Endothelial cell of umbilical vein (primary cell): ENCODE measurements around the gene CCT2. TPM values are rescaled to one million over a fixed set of nuclear protein-coding genes. Genes with fewer than 3 reads are reported as not detected.

Experiments used
- BruUV-seq: library from RNA; stranded (reverse); fragments of 400-500 nt; replicated peaks from 2 replicates; lab custom pipeline; 2021; lab: Mats Ljungman, UMichigan
- CTCF ChIA-PET: fragments of 300-600, 350-600 bp; sonication (Branson Sonifier 250); formaldehyde crosslinking; loops from one replicate; lab custom pipeline; 2021; ENCODE audit warnings: antibody characterized with exemption, inconsistent platforms; lab: Charles Lee
- POLR2A ChIA-PET: fragments of 300-600, 350-600 bp; sonication (Branson Sonifier 250); formaldehyde crosslinking; loops from one replicate; lab custom pipeline; 2021; ENCODE audit warnings: antibody characterized with exemption, inconsistent platforms; lab: Charles Lee
- DNase-seq: peaks from one replicate; pipeline ENCODE4 v3.0.0-alpha.2; 2011; ENCODE audit warnings: low read depth, low spot score
- FAIRE-seq: peaks from 2 replicates; lab custom pipeline; 2011; peaks lifted over from hg19 to GRCh38; lab: Jason Lieb, UNC
- H2AFZ ChIP-seq: 2 replicates; pipeline ENCODE4 v1.6.0; 2012; ENCODE audit warnings: low read depth, low read length, control low read depth, inconsistent platforms
- H3K27ac ChIP-seq: 2 replicates; pipeline ENCODE4 v1.5.1; 2011; ENCODE audit warnings: low read depth, mild to moderate bottlenecking, control low read depth, low read length, moderate library complexity; ENCODE audit not compliant: insufficient read depth
- H3K27me3 ChIP-seq, 2 experiments: 2 replicates each; pipeline versions ENCODE4 v1.6.0 to v1.6.1; 2011; ENCODE audit warnings: low read length in 2 of 2, mixed read lengths in 1 of 2; ENCODE audit not compliant: control insufficient read depth in 2 of 2, insufficient read depth in 2 of 2
- H3K36me3 ChIP-seq, 2 experiments: 2 replicates in 1 of 2; 3 replicates in 1 of 2; pipeline ENCODE4 v1.5.1; 2011; ENCODE audit warnings: low read length in 2 of 2, mild to moderate bottlenecking in 1 of 2, moderate library complexity in 1 of 2; ENCODE audit not compliant: control insufficient read depth in 2 of 2, insufficient read depth in 2 of 2; ENCODE audit errors: extremely low read depth in 1 of 2
- H3K4me1 ChIP-seq: 3 replicates; pipeline ENCODE4 v1.5.1; 2011; ENCODE audit warnings: mild to moderate bottlenecking, low read length; ENCODE audit not compliant: control insufficient read depth, insufficient read depth; ENCODE audit errors: extremely low read depth
- H3K4me2 ChIP-seq: 2 replicates; pipeline ENCODE4 v1.6.1; 2011; ENCODE audit warnings: low read length, control low read depth, mixed read lengths; ENCODE audit not compliant: insufficient read depth
- H3K4me3 ChIP-seq, 3 experiments: fragments of 200-600 bp in 1 of 3; sonication (generic), shearing (Covaris generic) in 1 of 3; replicated peaks in 1 of 3; 2 replicates each; pipeline ENCODE4 v1.5.1; 2011 to 2016; ENCODE audit warnings: control low read depth in 3 of 3, low read length in 3 of 3, mild to moderate bottlenecking in 2 of 3, inconsistent platforms in 1 of 3, low read depth in 1 of 3, moderate library complexity in 1 of 3; ENCODE audit not compliant: insufficient read depth in 1 of 3
- H3K79me2 ChIP-seq: 2 replicates; pipeline ENCODE4 v1.6.0; 2012; ENCODE audit warnings: low read length, inconsistent platforms; ENCODE audit not compliant: control insufficient read depth, insufficient read depth
- H3K9ac ChIP-seq: replicated peaks from 2 replicates; pipeline ENCODE3; 2011; ENCODE audit warnings: low read length, control low read depth; ENCODE audit not compliant: insufficient read depth; ENCODE audit errors: extremely low read depth
- H3K9me1 ChIP-seq: replicated peaks from 3 replicates; pipeline ENCODE4 v1.6.0; 2011; ENCODE audit warnings: mild to moderate bottlenecking, low read length; ENCODE audit not compliant: control insufficient read depth, insufficient read depth; ENCODE audit errors: extremely low read depth
- H3K9me3 ChIP-seq: replicated peaks from 2 replicates; pipeline ENCODE4 v1.5.1; 2012; ENCODE audit warnings: low read length, inconsistent platforms; ENCODE audit not compliant: control insufficient read depth, insufficient read depth
- H4K20me1 ChIP-seq: replicated peaks from 2 replicates; pipeline ENCODE3; 2011; ENCODE audit warnings: mild to moderate bottlenecking, low read length; ENCODE audit not compliant: control insufficient read depth, insufficient read depth; ENCODE audit errors: extremely low read depth
- CTCF ChIP-seq, 2 donors: IDR thresholded peaks; 1 replicate in 1 of 2; 2 replicates in 1 of 2; pipeline ENCODE4 v1.5.1; 2011; ENCODE audit warnings: low read length in 2 of 2, mild to moderate bottlenecking in 2 of 2, moderate library complexity in 2 of 2, control low read depth in 1 of 2, inconsistent platforms in 1 of 2, low read depth in 1 of 2; ENCODE audit not compliant: insufficient read depth in 1 of 2; ENCODE audit errors: extremely low read depth in 1 of 2
- FOS ChIP-seq: IDR thresholded peaks from 2 replicates; pipeline ENCODE4 v1.6.1; 2011; ENCODE audit warnings: mild to moderate bottlenecking, low read length, moderate library complexity, borderline replicate concordance; ENCODE audit not compliant: insufficient read depth
- JUN ChIP-seq: IDR thresholded peaks from 2 replicates; pipeline ENCODE4 v1.6.1; 2011; ENCODE audit warnings: borderline replicate concordance, low read depth; ENCODE audit not compliant: insufficient read length, insufficient read depth
- POLR2A ChIP-seq: IDR thresholded peaks from 2 replicates; pipeline ENCODE4 v1.6.1; 2012; ENCODE audit warnings: low read depth, mild to moderate bottlenecking, control low read depth, low read length
- POLR2AphosphoS5 ChIP-seq: IDR thresholded peaks from 2 replicates; pipeline ENCODE4 v1.6.1; 2012; ENCODE audit warnings: low read depth, mild to moderate bottlenecking, control low read depth, low read length, moderate library complexity; ENCODE audit not compliant: insufficient read depth
- dilution Hi-C: fragments of 300-500 bp; cut with MboI; formaldehyde crosslinking; loops from one replicate; pipeline ENCODE4 v1.15.0; 2019; ENCODE audit warnings: low sequenced_read_pairs; ENCODE audit not compliant: extremely low pct_ligation_motif_present
- intact Hi-C: fragments of 100-400 bp; cut with micrococcal nuclease; formaldehyde crosslinking; loops from one replicate; pipeline ENCODE4 v1.10.0; 2022
- polyA plus RNA-seq, 4 experiments: library from polyadenylated mRNA; depleted of rRNA in 3 of 4; stranded (reverse) in 3 of 4; unstranded in 1 of 4; fragments of >200 nt; gene quantifications; 2 replicates each; pipeline versions ENCODE4 v1.2.1 to v1.2.3, GENCODE V29; 2011 to 2012; ENCODE audit warnings: missing spikeins in 1 of 4
- total RNA-seq: library from RNA; stranded (reverse); gene quantifications from 2 replicates; pipeline ENCODE4 v1.2.3, GENCODE V29; 2021

Gene CCT2
- total and polyA plus RNA-seq, 2 donors (not counting 3 experiments of a cell fraction or from before 2014, with no cell fraction given) = 138 to 245 TPM

- H3K9ac ChIP-seq = no peak overlapping the region
- H3K27ac ChIP-seq = no peak overlapping the region
- ChIA-PET POLR2A (interaction anchor here (0.5 kb wide), 1 partner anchor 9 kb away, joined by 5 read pairs; no protein-coding TSS in a partner anchor), CTCF (interaction anchor here (0.9 kb wide), 1 partner anchor 212 kb away, joined by 3 read pairs; no protein-coding TSS in a partner anchor)
- no TSS peak for BruUV-seq
- H3K36me3 ChIP-seq = peaks cover 18 to 39% of the 10 kb centered on the region in 2 experiments
- no peaks in the 10 kb centered on the region for H3K79me2 ChIP-seq
- H4K20me1 ChIP-seq = no peaks in the 10 kb centered on the region
- H3K9me1 ChIP-seq = no peaks in the 10 kb centered on the region
- intact Hi-C loops (no loop called here), dilution Hi-C loops (no loop called here)
- FAIRE-seq (no peak), DNase-seq (no peak)
- H3K4me2 ChIP-seq = no peak overlapping the region
- H3K4me1 ChIP-seq = no peaks in the 10 kb centered on the region
- no peaks in the 10 kb centered on the region for H3K9me3 ChIP-seq
- no peak overlapping the region for H3K4me3 ChIP-seq
- H3K27me3 ChIP-seq = no peaks in the 10 kb centered on the region
- no peak overlapping the region for H2AFZ ChIP-seq
- TF ChIP-seq POLR2A (no peak), CTCF (IDR thresholded peaks at IDR 0.05; ENCODE audit: extremely low read depth in 1 of 2, insufficient read depth in 1 of 2, low read depth in 1 of 2, low read length in 2 of 2) (no peak), JUN (no peak), POLR2AphosphoS5 (no peak)
Observed at GRCh38 chr12:69600804-69601203, 15.5 kb downstream of the CCT2 start.

GRCh38 chr12:69601962-69602685 is 16.9 kb downstream of the CCT2 start:
- no peaks in the 10 kb centered on the region for H3K9me1 ChIP-seq
- intact Hi-C loops (no loop called here), dilution Hi-C loops (no loop called here)
- no peak overlapping the region for H3K9ac ChIP-seq
- BruUV-seq = no TSS peak
- DNase-seq (no peak), FAIRE-seq (no peak)
- H3K4me2 ChIP-seq = no peak overlapping the region
- no peak overlapping the region for H3K4me3 ChIP-seq
- no peaks in the 10 kb centered on the region for H3K9me3 ChIP-seq
- H3K4me1 ChIP-seq = no peaks in the 10 kb centered on the region
- no peak for TF ChIP-seq FOS
- TF ChIP-seq JUN = no peak
- peak; percentile 27 for TF ChIP-seq POLR2A
- H4K20me1 ChIP-seq = no peaks in the 10 kb centered on the region
- POLR2A ChIA-PET = no interaction called here
- CTCF ChIA-PET = no interaction called here
- no peaks in the 10 kb centered on the region for H3K79me2 ChIP-seq
- H3K36me3 ChIP-seq = peaks cover 17 to 35% of the 10 kb centered on the region in 2 experiments
- no peak overlapping the region for H3K27ac ChIP-seq
- H2AFZ ChIP-seq = no peak overlapping the region
- H3K27me3 ChIP-seq = no peaks in the 10 kb centered on the region
